Activated CD8-positive, alpha-beta memory T cell treated with anti-CD3 and anti-CD28 coated beads for 4 hours (primary cell): ENCODE data around the gene TM9SF1.

ENCODE experiments used
- DNase-seq, 2 donors: peaks; one replicate each; pipeline ENCODE4 v3.0.0-alpha.2; 2020; ENCODE audit warnings: low read depth in 2 of 2

Gene TM9SF1

DNA sequence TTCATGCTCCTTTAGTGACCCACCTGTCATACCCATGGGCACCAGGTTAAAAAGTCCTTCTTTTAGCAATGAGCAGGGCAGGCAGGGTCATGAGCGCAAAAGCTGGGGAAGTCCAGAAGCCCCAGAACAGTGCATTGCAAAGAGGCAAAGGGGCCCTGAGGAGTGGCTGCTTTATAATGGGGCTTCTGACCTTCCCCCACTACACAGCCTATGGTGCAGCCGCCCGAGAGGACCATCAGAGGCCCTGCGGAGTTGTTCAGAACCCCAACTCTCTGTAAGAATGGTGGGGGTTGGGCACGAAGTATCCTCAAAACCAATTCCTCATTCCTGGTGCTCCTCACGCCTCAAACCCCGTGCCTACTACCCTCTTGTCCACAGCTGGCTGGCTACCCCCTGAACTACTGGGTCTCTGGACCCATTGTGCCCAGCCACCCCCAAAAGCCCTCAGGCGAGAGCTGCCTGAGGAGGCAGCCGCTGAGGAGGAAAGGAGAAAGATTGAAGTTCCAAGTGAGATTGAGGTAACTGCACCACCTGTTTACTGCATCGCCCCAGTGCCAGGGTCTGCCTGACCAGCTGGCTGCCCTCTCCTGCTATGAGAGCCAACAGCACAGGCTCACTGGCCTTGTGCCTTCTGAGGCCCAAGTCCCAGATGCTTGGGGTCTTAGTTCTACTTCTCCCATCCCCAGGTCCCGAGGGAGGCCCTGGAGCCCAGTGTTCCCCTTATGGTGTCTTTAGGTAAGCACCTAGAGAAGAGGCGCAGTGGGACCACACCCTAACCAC, 16.7 kb downstream of the TM9SF1 start:
- DNase-seq: no peak

DNA sequence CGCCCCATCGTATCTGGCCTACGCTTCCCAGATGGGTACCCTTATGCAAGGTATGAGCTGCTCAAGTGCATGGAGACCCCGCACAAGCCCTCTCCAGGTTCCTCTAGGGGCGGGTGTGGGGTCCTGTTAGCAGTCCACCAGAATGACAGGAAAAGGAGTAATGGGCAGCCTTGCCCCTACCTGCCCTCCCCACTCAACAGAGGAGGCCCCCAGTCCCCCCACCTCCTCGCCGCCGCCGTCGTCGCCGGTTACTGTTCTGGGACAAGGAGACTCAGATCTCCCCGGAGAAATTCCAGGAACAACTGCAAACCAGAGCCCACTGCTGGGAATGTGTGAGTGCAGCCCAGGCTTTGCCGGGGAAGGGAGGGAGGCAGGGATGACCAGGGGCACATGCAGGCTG, 17.4 kb downstream of the TM9SF1 start:
- DNase-seq: no peak

DNA sequence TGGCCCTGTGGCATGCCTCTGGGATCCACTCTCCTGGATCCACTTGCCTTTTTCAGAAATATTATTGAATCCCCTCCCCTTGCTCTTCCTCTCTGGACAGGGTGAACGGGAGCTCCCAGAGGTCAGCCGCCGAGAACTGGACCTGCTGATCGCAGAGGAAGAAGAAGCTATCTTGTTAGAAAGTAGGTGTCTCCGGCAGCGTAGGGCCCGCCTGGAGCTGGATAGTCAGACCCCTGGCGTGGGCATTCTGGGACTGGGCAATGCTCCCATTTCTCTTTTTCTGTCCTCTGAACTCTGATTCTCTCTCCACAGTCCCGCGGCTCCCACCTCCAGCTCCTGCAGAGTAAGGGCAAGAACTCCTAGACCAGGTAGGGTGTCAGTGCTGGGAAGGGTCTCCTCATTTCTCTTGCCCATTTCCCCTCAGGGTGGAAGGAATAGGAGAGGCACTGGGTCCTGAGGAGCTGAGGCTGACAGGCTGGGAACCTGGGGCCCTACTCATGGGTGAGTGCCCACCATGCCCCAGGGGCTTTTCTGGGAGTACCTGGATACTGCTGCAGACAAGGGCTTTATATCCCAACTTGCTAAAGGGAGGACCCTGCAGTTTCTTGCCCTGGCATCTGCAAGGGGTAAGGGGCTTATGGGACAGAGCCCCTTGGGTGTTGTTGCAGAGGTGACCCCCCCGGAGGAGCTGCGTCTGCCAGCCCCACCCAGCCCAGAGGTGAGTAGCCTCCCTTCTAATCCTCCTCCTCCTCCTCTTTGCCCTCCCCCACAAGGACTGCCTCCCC, 18.0 kb downstream of the TM9SF1 start:
- DNase-seq: no peak

DNA sequence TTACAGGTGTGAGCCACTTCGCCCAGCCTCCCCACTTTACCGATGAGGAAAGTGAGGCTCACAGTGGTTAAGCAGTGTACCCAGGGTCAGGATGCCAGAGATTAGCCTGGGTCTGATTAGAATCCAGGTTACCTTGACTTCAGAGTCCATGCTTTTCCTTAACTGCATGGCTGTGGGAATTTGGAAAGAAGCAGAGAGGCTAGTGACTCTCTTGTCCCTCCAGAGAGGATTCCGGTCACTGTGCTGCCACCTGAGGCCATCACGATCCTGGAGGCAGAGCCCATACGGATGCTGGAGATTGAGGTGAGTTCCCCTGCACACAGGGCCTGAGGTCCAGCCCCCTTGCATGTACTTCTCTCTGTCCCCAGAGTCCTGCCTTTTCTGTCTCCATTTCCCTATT, 18.6 kb downstream of the TM9SF1 start:
- DNase-seq: no peak

DNA sequence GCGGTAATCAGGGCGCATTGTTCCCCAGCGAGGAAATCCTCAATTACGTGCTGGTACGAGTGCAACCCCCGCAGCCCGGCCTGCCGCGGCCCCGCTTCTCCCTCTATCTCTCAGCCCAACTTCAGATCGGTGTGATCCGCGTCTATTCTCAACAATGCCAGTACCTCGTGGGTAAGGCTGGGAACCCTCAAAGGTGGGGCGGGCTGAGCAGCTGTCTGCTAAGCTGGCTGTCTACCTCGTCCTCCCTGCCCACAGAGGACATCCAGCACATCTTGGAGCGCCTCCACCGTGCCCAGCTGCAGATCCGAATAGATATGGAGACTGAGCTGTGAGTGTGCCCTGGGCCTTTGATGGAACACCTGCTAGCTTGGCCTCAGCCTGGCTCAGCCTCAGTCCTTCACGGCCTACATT, 22.4 kb downstream of the TM9SF1 start:
- DNase-seq: no peak

DNA sequence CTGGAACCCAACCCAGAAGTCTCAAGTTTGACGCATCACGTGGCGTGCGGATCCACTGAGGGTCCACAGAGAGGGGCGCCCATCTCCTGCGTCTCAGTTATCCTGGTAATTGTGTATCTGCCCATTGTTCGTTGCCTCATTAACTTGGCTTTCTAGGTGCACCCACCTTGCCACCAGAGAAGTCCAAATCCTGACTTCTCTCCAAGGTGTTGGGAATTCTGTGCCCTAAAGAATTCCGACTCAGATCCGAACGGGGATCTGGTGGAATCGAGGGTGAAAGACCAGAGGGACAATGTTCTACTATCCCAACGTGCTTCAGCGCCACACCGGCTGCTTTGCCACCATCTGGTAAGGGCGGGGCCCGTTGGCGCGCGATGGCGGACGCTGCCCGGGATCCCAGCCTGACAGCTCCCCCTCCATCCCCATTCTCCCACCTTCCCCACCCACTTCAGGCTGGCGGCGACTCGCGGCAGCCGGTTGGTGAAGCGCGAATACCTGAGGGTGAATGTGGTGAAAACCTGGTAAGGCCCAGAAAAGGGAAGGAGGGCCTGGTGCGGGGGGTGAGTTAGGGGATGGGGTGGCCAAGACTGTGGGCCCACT, 22.9 kb downstream of the TM9SF1 start:
- DNase-seq: no peak

DNA sequence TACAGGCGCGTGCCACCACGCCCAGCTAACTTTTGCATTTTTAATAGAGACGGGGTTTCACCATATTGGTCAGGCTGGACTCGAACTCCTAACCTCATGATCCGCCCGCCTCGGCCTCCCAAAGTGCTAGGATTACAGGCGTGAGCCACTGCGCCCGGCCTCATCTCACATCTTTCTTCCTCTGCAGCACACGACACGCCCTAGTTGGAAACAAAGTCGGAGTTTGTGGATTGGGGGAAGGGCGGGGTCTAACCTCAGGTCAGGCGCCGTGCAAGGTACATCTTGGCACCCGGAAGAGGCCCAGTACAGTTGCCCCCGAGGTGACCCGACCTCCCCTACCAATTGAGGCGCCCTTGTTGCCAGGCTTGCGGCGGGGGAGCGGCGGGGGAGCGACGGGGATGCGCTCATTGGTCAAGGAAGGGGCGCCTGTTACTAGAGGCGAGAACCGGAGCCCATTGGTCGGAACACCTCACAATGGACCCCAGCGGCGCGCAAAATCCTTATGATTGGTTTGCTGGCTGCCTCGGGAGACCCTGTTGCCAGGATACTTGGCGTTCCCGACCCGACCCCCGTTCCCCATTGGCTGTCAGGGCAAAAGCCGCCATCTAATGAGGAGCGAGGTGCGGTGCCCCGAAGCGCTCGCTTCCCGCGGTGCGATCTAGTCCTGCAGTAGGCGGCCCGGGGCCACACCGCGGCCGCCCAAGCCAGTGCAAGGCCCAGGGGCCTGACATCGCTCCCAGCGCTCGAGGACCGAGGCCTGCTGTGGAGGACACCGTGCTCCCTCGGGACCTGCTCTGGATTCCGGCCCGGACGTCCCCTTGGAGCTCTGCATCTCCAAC, 23.6 kb downstream of the TM9SF1 start, which contains the start of gene REC8:
TSS of gene REC8 (plus strand) at position 659 of the 839 bp plus-strand sequence. CDS start 473 bp downstream, outside the sequence.
- peak; percentile 42 to 44 for DNase-seq

DNA sequence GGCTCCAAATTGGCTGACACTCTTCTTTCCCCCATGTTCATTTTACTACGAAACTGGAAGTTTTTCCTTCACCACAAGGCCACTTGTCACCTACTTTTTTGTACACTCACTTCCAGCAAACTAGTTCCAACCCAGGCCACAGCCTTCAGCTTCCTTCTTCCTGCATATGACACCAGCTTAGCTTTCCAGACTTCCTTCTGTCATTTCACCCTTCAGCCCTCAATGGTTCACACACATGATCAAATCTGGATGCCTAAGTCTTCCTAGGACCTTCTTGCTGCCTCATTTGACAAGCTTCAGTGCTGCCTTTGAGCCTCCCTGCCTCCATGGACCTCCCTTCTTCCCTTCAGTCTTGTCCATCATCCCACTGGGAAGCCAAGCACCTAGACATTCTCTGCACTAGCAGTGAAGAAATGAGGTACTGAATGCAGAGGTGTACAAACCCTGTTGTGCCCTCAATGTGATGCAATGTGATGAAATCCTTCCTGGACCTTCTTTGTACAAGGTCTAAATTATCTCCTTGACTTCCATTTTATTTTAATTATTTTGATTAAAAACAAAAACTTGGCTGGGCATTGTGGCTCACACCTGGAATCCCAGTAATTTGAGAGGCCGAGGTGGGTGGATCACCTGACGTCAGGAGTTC, 27.6 kb downstream of the TM9SF1 start:
- no peak for DNase-seq

DNA sequence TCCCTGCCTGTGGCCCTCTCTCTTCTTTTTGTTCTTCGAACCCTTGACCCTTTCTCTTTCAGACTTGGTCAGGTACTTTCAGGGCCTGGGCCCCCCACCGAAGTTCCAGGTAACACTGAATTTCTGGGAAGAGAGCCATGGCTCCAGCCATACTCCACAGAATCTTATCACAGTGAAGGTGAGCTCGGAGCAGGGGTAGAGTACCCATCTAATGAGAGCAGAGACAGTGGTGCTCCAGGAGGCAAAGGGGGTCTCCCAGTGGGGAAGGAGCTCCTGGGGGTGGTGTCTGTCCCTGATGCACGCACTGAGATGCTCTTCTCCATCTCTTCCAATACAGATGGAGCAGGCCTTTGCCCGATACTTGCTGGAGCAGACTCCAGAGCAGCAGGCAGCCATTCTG, 29.5 kb downstream of the TM9SF1 start:
- DNase-seq: no peak

DNA sequence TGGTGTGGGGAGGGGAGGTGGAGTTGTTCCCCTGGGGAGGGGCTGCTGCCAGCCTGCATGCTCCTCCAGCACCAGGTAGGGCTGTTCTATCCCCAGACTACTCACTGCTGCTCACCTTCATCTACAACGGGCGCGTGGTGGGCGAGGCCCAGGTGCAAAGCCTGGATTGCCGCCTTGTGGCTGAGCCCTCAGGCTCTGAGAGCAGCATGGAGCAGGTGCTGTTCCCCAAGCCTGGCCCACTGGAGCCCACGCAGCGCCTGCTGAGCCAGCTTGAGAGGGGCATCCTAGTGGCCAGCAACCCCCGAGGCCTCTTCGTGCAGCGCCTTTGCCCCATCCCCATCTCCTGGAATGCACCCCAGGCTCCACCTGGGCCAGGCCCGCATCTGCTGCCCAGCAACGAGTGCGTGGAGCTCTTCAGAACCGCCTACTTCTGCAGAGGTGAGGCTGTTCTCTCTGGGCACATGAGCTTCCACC, 30.7 kb downstream of the TM9SF1 start:
- no peak for DNase-seq

DNA sequence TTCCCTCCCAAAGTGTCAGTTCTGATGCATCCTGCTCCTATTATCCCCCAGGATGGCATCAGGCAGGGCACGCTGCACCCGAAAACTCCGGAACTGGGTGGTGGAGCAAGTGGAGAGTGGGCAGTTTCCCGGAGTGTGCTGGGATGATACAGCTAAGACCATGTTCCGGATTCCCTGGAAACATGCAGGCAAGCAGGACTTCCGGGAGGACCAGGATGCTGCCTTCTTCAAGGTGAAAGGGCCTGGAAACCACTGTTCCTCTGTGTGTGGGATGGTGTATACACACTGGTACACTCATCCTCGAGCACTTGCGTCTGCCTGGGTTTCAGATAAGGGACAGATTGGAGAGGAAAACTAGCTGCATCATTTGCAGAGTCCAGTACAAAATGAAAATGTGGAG, 33.1 kb downstream of the TM9SF1 start:
- DNase-seq: no peak

DNA sequence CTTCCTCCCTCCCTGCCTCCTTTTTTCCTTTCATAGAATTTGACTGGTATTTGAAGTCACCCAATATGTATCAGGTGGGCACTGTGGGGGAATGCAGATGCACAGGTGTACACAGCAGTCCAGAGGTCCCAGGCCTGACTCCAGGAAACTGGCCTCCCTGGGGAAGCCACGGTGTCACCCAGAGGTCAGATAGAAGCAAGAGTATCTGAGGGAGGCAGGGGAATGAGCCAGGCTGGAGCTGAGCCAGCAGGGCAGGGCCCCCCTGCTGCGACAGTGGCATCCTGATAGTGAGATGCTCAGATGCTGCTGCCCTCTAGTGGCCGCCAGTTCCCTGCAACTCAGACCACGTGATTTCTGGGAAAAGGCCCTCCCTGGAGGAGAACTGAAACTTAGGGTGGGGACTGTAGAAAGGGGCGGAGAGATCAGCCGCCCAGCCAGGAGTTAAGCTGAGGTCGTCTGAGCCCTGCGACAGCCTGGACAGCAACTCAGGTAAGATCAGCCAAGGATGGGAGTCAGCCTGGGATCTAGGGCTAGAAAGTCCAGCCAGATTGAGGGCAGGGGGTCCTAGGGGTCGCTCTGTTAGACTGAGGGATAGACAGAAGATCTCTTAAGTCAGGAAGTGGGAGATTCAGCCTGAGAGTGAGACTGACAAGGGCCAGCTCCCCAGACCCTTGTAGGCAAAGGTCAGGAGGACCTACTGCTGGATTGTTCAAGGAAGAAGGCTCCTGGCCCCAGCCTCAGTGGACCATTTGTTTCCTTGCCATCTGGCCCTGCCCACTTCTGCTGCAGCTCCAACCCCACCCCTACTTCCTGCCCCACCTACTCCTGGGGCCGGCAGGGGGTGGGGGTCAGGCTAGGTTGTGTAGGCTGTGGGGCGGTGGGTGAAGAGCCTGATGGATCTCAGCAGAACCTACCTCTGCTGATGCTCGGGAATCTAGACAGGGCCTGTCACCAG, 34.1 kb downstream of the TM9SF1 start, which contains the start of gene IRF9:
TSS of gene IRF9 (plus strand) at position 416 of the 955 bp plus-strand sequence. CDS start 880 bp downstream, outside the sequence.
- peak; percentile 94 to 96 for DNase-seq

DNA sequence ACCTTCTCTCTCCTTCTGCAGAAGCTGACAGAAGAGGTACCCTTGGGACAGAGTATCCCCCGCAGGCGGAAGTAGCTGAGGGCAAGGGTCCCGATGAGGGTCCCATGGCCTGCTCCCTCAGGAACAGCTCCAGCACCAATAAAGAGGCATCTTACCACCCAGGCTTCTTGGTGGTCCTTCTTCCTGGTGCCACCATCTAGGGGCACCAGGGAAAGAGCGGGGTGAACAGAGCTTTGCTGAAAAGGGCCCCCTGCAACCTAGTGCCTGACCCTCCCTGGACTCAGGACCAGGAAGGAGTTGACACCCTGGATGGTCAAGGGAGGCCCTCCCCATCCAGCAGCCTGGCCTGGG, 34.8 kb downstream of the TM9SF1 start:
- no peak for DNase-seq

DNA sequence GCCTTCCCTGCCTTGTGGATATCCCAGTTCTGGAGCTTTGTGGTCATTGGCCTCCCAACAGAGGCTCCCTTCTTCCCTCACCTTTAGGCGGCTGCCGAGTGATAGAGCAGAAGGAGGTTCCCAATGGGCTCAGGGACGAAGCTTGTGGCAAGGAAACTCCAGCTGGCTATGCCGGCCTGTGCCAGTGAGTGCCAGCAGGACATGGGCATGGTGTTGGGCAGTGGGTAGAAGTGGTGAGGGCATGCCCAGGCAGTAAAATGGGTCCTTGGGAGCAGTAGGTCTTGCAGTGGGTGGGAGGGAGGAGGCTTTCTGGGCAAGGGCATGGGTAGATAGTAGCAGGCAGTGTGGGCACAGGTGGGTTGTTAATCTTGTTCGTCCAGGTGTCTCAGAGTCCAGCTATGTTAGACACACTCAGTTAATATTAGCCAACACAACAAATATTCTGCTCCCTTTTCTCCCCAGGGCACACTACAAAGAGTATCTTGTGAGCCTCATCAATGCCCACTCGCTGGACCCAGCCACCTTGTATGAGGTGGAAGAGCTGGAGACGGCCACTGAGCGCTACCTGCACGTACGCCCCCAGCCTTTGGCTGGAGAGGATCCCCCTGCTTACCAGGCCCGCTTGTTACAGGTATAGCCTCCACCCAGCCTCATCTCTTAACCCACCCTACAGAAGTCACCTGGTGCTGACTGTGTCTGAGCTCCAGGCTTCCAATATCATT, 35.3 kb downstream of the TM9SF1 start:
- DNase-seq: no peak

DNA sequence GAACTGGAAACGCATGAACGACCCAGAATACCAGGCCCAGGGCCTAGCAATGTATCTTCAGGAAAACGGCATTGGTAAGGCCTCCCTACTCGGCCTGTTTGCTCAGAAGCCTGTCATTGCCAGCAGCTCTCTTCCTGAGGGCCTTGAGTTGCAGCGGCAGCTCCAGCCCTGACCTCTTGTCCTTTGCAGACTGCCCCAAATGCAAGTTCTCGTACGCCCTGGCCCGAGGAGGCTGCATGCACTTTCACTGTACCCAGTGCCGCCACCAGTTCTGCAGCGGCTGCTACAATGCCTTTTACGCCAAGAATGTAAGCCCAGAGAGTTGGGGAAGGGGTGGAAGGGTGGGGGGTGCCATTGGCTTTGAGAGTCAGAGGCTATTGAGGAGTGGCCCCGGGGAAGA, 37.9 kb downstream of the TM9SF1 start:
- DNase-seq: no peak

DNA sequence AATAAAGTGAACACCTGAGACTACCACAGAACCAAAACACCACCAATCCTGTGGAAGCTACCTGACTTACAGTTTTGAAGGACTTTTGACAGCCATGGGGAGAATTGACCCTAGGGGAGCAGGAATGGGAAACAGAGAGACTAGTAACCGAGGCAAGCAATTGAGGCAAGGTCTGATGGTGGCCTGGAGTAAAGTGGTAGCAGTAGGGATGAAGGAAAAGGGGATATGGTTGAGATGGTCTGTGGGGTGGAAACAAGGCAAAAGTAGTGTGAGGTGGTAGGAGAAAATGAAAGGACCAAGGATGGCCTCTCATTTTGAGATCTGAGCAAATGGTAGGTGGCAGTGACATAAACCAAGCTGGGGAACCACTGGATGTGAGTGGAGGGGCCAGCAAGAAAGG, 38.4 kb downstream of the TM9SF1 start:
- no peak for DNase-seq

DNA sequence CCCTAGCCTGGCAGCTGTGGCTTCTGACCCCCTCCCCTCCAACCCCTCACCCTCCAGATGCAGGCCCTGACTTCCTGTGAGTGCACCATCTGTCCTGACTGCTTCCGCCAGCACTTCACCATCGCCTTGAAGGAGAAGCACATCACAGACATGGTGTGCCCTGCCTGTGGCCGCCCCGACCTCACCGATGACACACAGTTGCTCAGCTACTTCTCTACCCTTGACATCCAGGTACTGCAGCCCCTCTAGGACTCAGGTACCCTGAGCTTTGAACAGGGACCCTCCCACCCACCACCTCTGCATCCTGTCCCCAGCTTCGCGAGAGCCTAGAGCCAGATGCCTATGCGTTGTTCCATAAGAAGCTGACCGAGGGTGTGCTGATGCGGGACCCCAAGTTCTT, 40.1 kb downstream of the TM9SF1 start:
- DNase-seq: no peak

DNA sequence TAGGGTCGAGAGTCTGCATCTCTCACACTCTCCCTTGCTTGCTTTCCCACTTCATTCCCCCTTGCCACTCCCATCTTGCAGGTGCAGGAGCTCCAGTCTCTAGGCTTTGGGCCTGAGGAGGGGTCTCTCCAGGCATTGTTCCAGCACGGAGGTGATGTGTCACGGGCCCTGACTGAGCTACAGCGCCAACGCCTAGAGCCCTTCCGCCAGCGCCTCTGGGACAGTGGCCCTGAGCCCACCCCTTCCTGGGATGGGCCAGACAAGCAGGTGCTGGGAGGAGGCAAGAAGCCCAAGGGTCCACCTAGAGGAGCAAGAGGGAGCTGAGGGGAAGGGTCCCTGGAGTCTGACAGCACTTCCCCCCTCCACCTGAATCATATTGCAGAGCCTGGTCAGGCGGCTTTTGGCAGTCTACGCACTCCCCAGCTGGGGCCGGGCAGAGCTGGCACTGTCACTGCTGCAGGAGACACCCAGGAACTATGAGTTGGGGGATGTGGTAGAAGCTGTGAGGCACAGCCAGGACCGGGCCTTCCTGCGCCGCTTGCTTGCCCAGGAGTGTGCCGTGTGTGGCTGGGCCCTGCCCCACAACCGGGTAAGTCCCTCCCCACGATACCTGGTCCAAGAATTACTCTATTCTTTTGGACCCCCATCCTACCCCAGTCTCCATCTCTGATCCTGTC, 43.7 kb downstream of the TM9SF1 start:
- DNase-seq: no peak

DNA sequence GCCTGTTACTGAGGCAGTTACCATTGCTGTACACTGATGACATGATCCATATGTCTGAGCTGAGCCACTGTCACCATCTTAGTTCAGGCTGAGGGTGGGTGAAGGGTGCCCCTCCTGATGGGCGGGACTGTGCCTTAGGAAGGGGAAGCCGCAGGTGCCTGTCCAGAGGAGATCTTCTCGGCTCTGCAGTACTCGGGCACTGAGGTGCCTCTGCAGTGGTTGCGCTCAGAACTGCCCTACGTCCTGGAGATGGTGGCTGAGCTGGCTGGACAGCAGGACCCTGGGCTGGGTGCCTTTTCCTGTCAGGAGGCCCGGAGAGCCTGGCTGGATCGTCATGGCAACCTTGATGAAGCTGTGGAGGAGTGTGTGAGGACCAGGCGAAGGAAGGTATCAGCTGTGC, 44.2 kb downstream of the TM9SF1 start:
- no peak for DNase-seq
